ENCODE results near the gene HPF1.

- no peak for TF ChIP-seq POLR2A (IDR thresholded peaks at IDR 0.05; ENCODE audit: extremely low read depth, insufficient read length)
- peak; percentile 12 for TF ChIP-seq CTCF (IDR thresholded peaks at IDR 0.05; ENCODE audit: low read depth, low read length)
- TF ChIP-seq, protein P1, sequence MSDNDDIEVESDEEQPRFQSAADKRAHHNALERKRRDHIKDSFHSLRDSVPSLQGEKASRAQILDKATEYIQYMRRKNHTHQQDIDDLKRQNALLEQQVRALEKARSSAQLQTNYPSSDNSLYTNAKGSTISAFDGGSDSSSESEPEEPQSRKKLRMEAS (IDR thresholded peaks at IDR 0.05; ENCODE audit: low read depth, low read length) = no peak
Measured at GRCh38 chr4:169723207-169723965, 34.4 kb downstream of the HPF1 start.

All from NB4 (cell line).